Pulmonary artery endothelial cell (primary cell): ENCODE data around the gene SPSB1. TPM values are rescaled to one million over a fixed set of nuclear protein-coding genes. Genes with fewer than 3 reads are reported as not detected.

Source experiments
- DNase-seq: peaks from one replicate; pipeline ENCODE4 v3.0.0-alpha.2; 2011; ENCODE audit warnings: low read depth, low spot score
- total RNA-seq: library from RNA; depleted of rRNA; stranded (reverse); fragments of >200 nt; gene quantifications from 2 replicates; pipeline ENCODE4 v1.2.3, GENCODE V29; 2014

The SPSB1 gene
- total RNA-seq, 1 donor from 2014 or later = 18.9 TPM

- DNase-seq = peak; percentile 74
Measured at GRCh38 chr1:9317591-9318417, 25.1 kb downstream of the SPSB1 start.

GRCh38 chr1:9319208-9319788 is 26.6 kb downstream of the SPSB1 start:
- no peak for DNase-seq

GRCh38 chr1:9319789-9320519 is 27.3 kb downstream of the SPSB1 start:
- no peak for DNase-seq

DNA sequence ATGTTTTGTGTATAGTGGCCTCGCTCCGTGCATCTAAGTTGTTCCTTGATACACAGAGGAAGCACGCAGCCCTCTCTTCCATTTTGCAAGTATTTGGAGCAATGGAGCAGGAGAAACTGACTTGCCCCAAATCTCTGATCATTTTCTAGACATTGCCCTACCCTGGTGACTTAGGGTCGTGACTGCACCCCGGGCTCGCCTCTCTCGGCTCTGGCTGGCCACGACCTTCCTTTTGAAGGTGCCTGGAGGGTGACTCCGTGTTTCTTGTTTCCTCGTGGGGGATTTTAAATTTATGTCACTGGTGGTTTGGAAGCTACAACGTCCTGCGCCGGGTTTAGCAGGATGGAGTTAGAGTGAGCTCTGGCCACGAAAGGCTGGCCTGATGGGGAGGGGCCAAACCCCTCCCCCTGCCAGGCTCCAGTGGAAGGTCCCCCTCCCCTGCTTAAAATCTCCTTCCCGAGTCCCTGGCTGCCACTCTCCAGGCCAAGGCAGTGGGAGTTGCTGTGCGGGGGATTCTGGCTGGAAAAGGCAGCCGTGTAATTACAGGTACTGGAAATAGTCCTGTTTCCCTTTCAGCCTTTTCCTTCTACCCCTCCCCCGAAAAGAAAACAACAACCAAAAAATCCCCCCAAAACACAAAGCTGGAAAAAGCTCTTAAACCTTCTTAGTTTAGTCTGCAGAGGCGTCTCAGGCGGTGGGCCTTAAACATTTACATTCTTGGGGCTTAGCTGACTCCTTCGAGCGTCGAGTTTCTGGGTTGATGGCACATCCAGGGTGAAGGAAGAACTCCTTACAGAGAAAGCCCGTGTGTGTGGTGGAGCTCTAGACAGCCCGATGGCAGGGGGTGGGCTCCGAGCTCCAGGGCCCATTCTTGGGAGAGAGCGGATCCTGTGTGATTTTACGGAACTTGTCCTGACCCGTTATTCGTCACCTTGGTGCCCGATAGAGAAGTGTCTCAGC is 28.1 kb downstream of the SPSB1 start:
- DNase-seq = no peak

DNA sequence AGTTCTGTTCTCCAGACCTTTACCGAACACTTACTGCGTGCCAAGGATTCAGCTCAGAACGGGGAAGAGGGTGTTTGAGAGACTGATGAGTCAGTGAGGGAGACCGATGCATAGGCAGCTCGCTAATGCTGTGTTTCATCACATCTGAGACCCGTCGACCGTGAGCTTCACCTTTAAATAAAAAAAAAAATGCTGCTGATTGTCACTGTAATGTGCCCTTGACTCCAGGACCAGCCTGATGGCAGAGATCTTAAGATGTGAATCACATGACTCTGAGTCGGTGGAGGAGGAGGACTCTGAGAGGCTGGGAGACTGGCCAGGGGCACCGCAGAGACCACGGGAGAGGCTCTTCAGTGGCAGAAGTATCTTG is 28.8 kb downstream of the SPSB1 start:
- no peak for DNase-seq

- no peak for DNase-seq
Measured at GRCh38 chr1:9321986-9322660, 29.4 kb downstream of the SPSB1 start.

- no peak for DNase-seq
Measured at GRCh38 chr1:9322661-9323244, 30.1 kb downstream of the SPSB1 start.

GRCh38 chr1:9324246-9325096 is 31.8 kb downstream of the SPSB1 start:
- DNase-seq = no peak

DNA sequence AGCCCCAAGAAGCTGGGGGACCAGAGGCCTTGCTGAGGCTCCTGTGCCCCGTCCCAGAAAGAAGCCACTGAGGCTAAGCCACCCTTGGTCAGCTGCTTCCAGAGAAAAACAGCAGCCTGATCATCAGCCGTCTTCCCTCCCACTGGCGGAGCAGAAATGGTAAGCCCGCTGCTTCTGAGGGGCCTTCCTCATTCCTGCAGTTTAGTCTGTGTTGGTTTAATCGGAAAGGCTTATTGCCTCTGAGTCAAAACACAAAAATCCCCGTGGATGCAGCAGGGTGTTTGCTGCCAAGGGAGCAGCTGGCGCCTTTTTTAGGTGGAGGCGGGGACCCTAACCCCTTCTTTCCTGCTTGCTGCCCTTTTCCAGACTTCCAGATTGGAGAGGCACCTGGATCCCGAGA is 33.9 kb downstream of the SPSB1 start:
- no peak for DNase-seq

DNA sequence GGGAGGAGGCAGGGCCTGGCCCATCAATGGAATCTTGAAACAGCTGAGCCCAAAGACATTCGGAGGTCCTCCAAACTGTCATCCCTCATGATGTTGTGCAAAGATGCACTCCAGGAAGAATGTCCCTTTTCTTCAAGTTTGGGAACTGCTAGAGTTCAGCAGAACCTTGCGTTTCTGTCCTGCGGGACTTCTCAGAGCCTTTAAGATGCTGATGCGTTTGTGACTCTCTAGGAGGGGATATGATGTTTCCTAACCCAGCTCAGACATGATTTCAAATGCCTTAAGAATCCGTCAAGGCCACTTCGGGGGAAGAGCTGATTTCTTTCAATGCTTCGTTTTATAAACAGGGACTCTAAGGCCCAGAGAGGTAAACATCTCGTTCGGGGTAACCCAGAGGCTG is 35.5 kb downstream of the SPSB1 start:
- DNase-seq = no peak

- no peak for DNase-seq
Measured at GRCh38 chr1:9328715-9329114, 36.0 kb downstream of the SPSB1 start.

DNA sequence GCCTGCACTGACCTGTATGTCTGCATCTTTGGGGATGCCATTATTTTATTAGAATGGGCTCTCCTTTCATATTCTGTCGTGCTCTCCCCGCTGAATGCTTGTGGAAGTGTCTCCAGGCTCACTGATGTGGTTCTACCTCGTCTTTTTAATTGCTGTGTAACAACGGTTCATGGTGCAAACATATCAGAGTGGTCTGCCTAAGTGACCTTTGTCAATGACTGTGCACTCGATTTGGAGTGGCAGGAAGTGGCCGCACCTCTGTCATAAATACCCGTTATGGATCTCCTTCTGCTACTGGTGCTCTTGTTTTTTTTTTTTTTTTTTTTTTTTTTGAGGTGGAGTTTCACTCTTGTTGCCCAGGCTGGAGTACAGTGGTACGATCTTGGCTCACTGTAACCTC is 38.3 kb downstream of the SPSB1 start:
- no peak for DNase-seq

DNA sequence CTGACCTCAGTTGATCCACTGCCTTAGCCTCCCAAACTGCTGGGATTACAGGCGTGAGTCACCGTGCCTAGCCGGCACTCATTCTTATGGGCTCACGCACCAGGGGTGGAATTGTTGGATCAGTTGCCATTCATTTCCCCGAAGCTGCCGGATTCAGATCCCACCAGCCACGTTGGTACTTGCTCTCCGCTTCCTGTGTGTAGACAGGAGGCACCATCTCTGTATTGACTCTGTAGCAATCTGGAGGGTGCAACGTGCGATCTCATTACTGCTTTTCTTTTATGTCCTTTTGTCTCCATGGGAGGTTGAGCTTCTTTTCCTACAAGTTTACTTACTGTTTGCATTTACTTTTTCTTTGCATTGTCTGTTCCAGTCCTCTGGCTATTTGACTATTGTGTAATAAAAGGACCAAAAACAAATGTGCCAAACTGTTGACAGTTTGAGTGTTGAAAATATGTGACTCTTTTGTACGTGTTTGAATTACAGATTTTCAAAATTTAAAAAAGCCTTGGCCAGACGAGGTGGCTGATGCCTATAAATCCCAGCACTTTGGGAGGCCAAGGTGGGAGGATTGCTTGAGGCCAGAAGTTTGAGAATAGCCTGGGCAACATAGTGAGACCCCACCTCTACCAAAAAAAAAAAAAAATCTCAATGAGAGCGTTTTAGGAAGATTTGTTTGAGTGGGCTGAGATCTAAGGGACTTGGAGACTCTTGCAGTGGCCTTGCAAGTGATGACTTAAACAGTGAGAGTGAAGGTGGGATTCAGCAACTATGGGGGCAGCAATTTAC is 39.1 kb downstream of the SPSB1 start:
- DNase-seq = no peak

GRCh38 chr1:9332513-9333143 is 39.9 kb downstream of the SPSB1 start:
- no peak for DNase-seq

DNA sequence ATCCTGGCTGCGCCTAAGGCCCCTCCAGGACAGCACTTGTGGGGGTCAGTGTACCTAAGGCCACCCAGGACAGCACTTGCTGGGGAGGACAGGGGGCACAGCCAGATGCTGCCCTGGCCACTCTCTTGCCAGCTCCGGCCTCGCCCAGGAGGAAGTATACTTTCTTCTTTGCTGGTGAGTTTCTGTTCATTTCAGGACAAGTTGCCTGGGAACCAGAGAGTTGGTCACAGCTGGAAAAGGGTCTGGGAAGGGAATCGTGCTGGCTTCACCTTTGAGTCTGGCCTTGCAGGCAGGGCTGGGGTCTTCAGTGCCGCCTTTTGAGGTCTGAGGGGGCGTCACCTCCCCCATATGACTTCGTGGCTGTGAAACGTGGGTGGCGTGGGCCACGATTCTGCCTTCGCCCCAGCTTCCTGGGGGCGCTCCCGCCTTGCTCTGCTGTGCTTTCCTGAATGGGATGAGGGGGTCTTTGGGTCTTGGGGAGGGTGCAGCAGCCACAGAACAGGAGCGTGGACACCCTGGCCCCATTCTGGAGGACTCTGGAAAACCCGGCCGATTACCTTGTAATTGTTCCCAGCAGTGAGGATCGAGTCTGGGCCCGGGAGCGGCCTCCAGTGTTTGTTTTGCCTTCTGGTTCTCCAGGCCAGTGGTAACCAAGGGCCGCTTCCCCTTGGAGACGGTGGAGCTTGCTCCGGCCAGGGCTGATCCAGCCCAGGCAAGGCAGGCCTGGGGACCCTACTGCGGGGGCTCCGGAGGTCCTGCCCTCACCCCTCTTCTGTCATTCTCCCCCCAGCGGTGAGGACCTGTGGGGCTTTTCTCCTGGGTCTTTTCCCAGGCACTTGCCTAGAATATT is 45.9 kb downstream of the SPSB1 start:
- DNase-seq = peak; percentile 32

- no peak for DNase-seq
Measured at GRCh38 chr1:9340172-9340854, 47.6 kb downstream of the SPSB1 start.

- no peak for DNase-seq
Measured at GRCh38 chr1:9340864-9341263, 48.2 kb downstream of the SPSB1 start.
